C1 segment of cervical spinal cord (tissue), 14 donors: ENCODE data around the gene RNU1-4.
"Not testable (repeated sequence)": the region's sequence is repeated elsewhere in the genome, so short reads cannot be mapped to it uniquely, and the experiment has no call there.

Source experiments
- DNase-seq, 14 donors: peaks; one replicate each; lab custom pipeline; 2025; lab: John Stamatoyannopoulos, UW

Gene RNU1-4

DNA sequence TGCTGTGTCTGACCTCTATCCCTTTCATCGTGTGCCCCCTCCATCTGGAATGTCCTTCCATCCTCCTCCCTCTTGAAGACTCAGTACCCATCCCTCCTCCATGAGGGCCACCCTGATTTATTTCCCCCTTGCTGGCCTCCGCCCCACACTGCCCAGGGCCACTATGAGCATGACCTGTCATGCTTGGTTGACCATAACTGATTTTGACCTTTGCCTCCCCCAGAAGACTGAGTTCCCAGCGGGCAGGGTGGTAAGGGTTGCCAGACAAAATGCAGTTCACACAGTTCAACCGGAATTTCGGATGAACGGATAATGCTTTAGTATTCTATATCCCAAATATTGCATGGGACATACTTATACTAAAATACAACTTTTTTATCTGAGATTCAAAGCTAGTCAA is 31.6 kb upstream of the RNU1-4 start:
- not testable (repeated sequence) for DNase-seq

- peak in 3 of 14 donors; percentile 20 to 32 (median 32) for DNase-seq
These were observed 30.6 kb upstream of the RNU1-4 start for GRCh38 chr1:16709659-16710087.

GRCh38 chr1:16710618-16711017 is 29.7 kb upstream of the RNU1-4 start:
- peak in 9 of 14 donors; percentile 24 to 83 (median 57) for DNase-seq

GRCh38 chr1:16712131-16712530 is 28.2 kb upstream of the RNU1-4 start:
- not testable (repeated sequence) for DNase-seq

DNA sequence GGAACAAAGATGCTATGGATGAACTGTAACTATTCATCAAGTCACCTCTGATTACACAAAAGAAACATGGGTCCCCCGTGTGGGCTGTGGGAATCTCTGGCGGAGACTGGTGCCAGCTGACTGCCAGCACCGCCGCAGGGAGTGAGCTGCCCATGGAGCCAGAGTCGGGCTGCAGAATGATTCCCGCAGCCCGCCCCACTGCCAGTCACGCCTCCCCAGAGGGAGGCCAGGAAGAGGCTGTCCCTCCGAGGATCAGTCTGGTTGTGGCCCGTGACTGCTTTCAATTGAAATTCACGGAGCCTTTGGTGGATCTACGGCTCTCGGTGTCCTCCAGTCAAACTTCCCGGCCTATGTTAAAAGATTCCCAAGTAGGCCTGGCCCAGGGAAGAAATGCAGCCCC is 27.7 kb upstream of the RNU1-4 start:
- DNase-seq = peak in 5 of 14 donors; percentile 15 to 45 (median 42)

GRCh38 chr1:16712984-16713383 is 27.3 kb upstream of the RNU1-4 start:
- not testable (repeated sequence) for DNase-seq

GRCh38 chr1:16713480-16713879 is 26.8 kb upstream of the RNU1-4 start:
- DNase-seq = not testable (repeated sequence)

- DNase-seq = no peak
These were observed 23.5 kb upstream of the RNU1-4 start for GRCh38 chr1:16716691-16717335.

DNA sequence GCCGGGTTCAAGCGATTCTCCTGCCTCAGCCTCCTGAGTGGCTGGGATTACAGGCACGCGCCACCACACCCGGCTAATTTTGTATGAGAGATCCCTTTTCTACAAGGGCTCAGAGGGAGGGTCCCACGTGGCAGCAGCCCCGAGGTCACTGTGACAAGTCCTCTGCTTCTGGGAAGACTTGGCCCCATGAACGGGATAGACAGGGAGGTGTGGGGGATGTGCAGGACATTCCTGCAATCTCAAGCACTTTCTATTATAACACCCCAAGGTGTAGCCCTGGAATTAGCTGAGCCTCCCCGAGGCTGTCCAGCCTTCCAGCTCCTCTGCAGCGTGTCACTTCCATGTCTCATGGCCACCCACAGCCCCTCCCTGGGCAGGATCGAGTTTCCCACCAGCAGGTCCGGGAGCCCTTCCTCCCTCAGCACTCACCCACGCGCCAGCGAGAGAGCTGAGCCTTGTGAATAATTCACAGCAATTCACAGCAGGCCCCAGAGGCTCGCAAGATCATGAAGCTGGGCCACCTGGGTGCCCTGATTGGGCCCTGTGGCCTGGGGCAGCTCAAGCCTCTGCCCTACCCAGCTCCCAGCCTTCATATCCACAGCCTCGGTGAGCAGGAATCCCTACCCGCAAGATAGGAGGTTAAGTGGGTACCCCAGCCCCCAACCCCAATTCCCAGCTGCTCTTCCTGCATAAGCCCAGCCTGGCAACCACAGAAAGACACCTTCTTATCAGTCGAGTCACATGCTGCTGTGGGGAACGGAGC is 22.8 kb upstream of the RNU1-4 start:
- DNase-seq = no peak

GRCh38 chr1:16718099-16718907 is 22.0 kb upstream of the RNU1-4 start:
- not testable (repeated sequence) for DNase-seq

DNA sequence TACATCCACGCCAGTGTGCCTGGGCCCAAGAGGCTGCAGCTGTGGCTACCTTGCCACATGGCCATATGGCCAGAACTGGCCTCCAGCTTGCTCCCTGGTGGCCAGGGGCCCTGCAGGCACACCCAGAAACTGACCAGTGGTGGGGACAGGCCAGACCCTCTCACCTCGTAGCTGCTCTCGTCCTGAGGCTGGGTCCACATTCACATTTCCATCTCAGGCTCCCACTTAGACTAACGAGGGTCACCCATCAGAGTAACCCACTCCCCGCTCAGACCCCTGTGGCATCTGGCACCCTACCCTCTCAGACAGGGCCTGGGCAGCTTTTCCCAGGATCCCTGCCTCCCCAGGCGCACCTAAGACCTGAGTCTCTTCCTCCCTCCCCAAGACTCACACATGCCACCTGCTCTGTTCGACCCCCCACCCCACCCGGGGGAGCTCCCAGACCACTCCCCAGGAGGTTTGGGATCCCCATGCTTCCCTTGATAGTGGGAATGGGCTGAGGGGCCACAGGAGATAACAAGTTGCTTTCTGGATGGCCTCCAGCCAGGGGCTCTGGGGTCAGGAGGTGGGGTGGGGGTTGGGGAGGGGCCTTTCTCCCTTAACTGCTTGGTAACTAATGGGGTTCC is 21.3 kb upstream of the RNU1-4 start:
- no peak for DNase-seq

- no peak for DNase-seq
These were observed 20.6 kb upstream of the RNU1-4 start for GRCh38 chr1:16719571-16720350.

DNA sequence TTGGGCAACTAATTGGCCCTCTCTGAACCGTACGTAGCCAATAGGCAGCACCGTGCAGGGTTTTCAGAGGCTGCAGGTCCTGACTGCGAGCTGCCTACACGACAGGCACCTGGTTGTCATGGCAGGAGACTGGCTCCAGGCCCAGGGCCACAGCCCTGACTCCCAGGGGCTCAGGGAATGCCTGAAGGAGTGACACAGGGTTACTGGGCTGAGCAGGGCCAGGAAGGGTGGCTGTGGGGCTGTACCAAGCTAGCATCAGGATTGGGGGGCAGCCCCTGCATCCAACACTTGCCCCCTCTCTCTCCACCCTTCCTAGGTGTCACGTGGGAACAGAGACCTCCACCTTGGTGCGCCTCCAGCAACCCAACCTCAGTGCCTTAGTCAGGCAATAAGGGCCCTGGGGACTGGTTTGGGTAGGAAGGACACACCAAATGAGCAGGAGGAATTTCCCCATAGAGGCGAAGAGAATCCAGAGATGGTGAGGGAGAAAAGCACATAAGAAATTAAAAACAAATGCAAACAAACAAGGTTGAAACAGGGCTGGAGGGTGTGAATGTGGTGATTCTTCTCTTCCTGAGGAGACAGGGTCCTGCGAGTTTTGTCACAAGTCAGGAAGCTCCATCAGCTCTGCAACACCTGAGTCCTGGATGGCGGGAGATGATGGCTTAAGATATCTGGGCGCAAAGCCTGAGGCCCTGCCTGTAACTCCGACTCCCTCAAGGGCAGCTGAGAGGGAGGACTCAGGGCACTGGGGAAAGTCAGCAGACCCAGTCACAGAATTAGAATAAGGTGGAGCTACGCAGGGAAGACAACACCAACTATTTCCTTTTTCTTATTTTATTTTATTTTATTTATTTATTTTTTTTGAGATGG is 19.7 kb upstream of the RNU1-4 start:
- DNase-seq = no peak

GRCh38 chr1:16721871-16722641 is 18.3 kb upstream of the RNU1-4 start:
- no peak for DNase-seq

- no peak for DNase-seq
These were observed 15.4 kb upstream of the RNU1-4 start for GRCh38 chr1:16724718-16725438.

- not testable (repeated sequence) for DNase-seq
These were observed 14.7 kb upstream of the RNU1-4 start for GRCh38 chr1:16725439-16726245.
